Activated CD4-positive, alpha-beta T cell treated with anti-CD3 and anti-CD28 coated beads, Interleukin-2, amount 10 ng/mL, durations not matched to agents 7 days and 5 days (primary cell): ENCODE measurements around the gene EIF2B5. TPM values are rescaled to one million over a fixed set of nuclear protein-coding genes. Genes with fewer than 3 reads are reported as not detected.

Experiments used
- CTCF ChIA-PET: fragments of 350-600 bp; sonication (Branson Sonifier 250); formaldehyde crosslinking; loops from one replicate; lab custom pipeline; 2021; ENCODE audit warnings: antibody characterized with exemption; lab: Charles Lee
- POLR2A ChIA-PET: fragments of 350-600 bp; sonication (Branson Sonifier 250); formaldehyde crosslinking; loops from one replicate; lab custom pipeline; 2021; ENCODE audit warnings: antibody characterized with exemption; lab: Charles Lee
- DNase-seq: peaks from one replicate; pipeline ENCODE4 v3.0.0-alpha.2; 2020
- H3K27ac Mint-ChIP-seq: one replicate; pipeline ENCODE4 v1.8.0; 2021; ENCODE audit warnings: mild to moderate bottlenecking, moderate library complexity, mixed read lengths
- H3K27me3 Mint-ChIP-seq: one replicate; pipeline ENCODE4 v1.8.0; 2021; ENCODE audit warnings: mixed read lengths
- H3K36me3 Mint-ChIP-seq: one replicate; pipeline ENCODE4 v1.8.0; 2021; ENCODE audit warnings: low read depth, mixed read lengths
- H3K4me1 Mint-ChIP-seq: one replicate; pipeline ENCODE4 v1.8.0; 2021; ENCODE audit warnings: mixed read lengths
- H3K4me3 Mint-ChIP-seq: one replicate; pipeline ENCODE4 v1.8.0; 2021; ENCODE audit warnings: mild to moderate bottlenecking, moderate library complexity, mixed read lengths
- H3K9me3 Mint-ChIP-seq: one replicate; pipeline ENCODE4 v1.8.0; 2021; ENCODE audit warnings: mixed read lengths
- total RNA-seq, 2 experiments: library from RNA; stranded (reverse); gene quantifications; one replicate each; pipeline ENCODE4 v1.2.3, GENCODE V29; 2021

The EIF2B5 gene
- total RNA-seq, 2 experiments from 2014 or later, result 53.0 to 60.0 TPM

- H3K27ac Mint-ChIP-seq, result peak overlapping the region; percentile 13
- no peak overlapping the region for H3K4me3 Mint-ChIP-seq
- H3K27me3 Mint-ChIP-seq, result no peaks in the 10 kb centered on the region
- CTCF ChIA-PET, result interaction anchor here (0.9 kb wide), 1 partner anchor 80 kb away, joined by 3 read pairs; no protein-coding TSS in a partner anchor
- no peaks in the 10 kb centered on the region for H3K9me3 Mint-ChIP-seq
- no peak for DNase-seq
- POLR2A ChIA-PET, result no interaction called here
- H3K36me3 Mint-ChIP-seq, result peaks cover 27% of the 10 kb centered on the region
- peaks cover 4% of the 10 kb centered on the region for H3K4me1 Mint-ChIP-seq
Measured at GRCh38 chr3:184167786-184168185, 32.6 kb downstream of the EIF2B5 start.

GRCh38 chr3:184168363-184169120, 33.4 kb downstream of the EIF2B5 start:
- Mint-ChIP-seq H3K27ac (no peak overlapping the region), H3K9me3 (no peaks in the 10 kb centered on the region), H3K36me3 (peaks cover 27% of the 10 kb centered on the region), H3K4me3 (no peak overlapping the region), H3K27me3 (no peaks in the 10 kb centered on the region), H3K4me1 (peaks cover 4% of the 10 kb centered on the region)
- ChIA-PET CTCF (interaction anchor here (0.6 to 1.3 kb wide), 3 partner anchors 43 to 81 kb away, joined by 3 to 4 read pairs (median 4); partner anchors contain the start of gene EEF1AKMT4), POLR2A (no interaction called here)
- DNase-seq, result no peak

GRCh38 chr3:184169896-184170875, 35.0 kb downstream of the EIF2B5 start:
- ChIA-PET POLR2A (no interaction called here), CTCF (interaction anchor here (0.5 to 1.2 kb wide), 3 partner anchors 11 to 150 kb away, joined by 3 to 5 read pairs (median 4); no protein-coding TSS in a partner anchor)
- peaks cover 12% of the 10 kb centered on the region for H3K4me1 Mint-ChIP-seq
- H3K36me3 Mint-ChIP-seq, result peaks cover 21% of the 10 kb centered on the region
- no peak overlapping the region for H3K27ac Mint-ChIP-seq
- no peak for DNase-seq
- no peaks in the 10 kb centered on the region for H3K9me3 Mint-ChIP-seq
- H3K27me3 Mint-ChIP-seq, result no peaks in the 10 kb centered on the region
- H3K4me3 Mint-ChIP-seq, result no peak overlapping the region

GRCh38 chr3:184171562-184171961, 36.4 kb downstream of the EIF2B5 start:
- CTCF ChIA-PET, result interaction anchor here (0.7 to 1.2 kb wide), 2 partner anchors 13 to 25 kb away, joined by 3 to 4 read pairs; no protein-coding TSS in a partner anchor
- Mint-ChIP-seq H3K9me3 (no peaks in the 10 kb centered on the region), H3K36me3 (peaks cover 15% of the 10 kb centered on the region), H3K4me1 (peaks cover 25% of the 10 kb centered on the region), H3K4me3 (no peak overlapping the region), H3K27me3 (no peaks in the 10 kb centered on the region), H3K27ac (peak overlapping the region; percentile 54)
- POLR2A ChIA-PET, result no interaction called here
- DNase-seq, result no peak

- Mint-ChIP-seq H3K4me3 (no peak overlapping the region), H3K27ac (no peak overlapping the region), H3K9me3 (no peaks in the 10 kb centered on the region), H3K27me3 (no peaks in the 10 kb centered on the region), H3K4me1 (peaks cover 34% of the 10 kb centered on the region), H3K36me3 (peaks cover 13% of the 10 kb centered on the region)
- DNase-seq, result no peak
- ChIA-PET CTCF (interaction anchor here (0.6 to 3.6 kb wide), 4 partner anchors 9 to 21 kb away, joined by 3 to 22 read pairs (median 4); partner anchors contain the start of gene ABCF3), POLR2A (no interaction called here)
Measured at GRCh38 chr3:184172681-184173373, 37.7 kb downstream of the EIF2B5 start.

- Mint-ChIP-seq H3K9me3 (no peaks in the 10 kb centered on the region), H3K27me3 (no peaks in the 10 kb centered on the region), H3K4me1 (peaks cover 39% of the 10 kb centered on the region), H3K27ac (no peak overlapping the region), H3K36me3 (peaks cover 19% of the 10 kb centered on the region), H3K4me3 (no peak overlapping the region)
- CTCF ChIA-PET, result interaction anchor here (0.6 to 3.6 kb wide), 4 partner anchors 10 to 21 kb away, joined by 3 to 22 read pairs (median 4); partner anchors contain the start of gene ABCF3
- no peak for DNase-seq
- POLR2A ChIA-PET, result no interaction called here
Measured at GRCh38 chr3:184173374-184173722, 38.2 kb downstream of the EIF2B5 start.

- H3K27me3 Mint-ChIP-seq, result no peaks in the 10 kb centered on the region
- peaks cover 25% of the 10 kb centered on the region for H3K36me3 Mint-ChIP-seq
- DNase-seq, result no peak
- POLR2A ChIA-PET, result no interaction called here
- H3K27ac Mint-ChIP-seq, result peak overlapping the region; percentile 84
- peaks cover 39% of the 10 kb centered on the region for H3K4me1 Mint-ChIP-seq
- CTCF ChIA-PET, result interaction anchor here (2.4 to 3.6 kb wide), 2 partner anchors 10 to 11 kb away, joined by 5 to 22 read pairs; partner anchors contain the start of gene ABCF3
- no peaks in the 10 kb centered on the region for H3K9me3 Mint-ChIP-seq
- peak overlapping the region; percentile 91 for H3K4me3 Mint-ChIP-seq
Measured at GRCh38 chr3:184174284-184174645, 39.1 kb downstream of the EIF2B5 start.

- Mint-ChIP-seq H3K36me3 (peaks cover 30% of the 10 kb centered on the region), H3K4me1 (peaks cover 39% of the 10 kb centered on the region), H3K4me3 (peak within 1 kb of the TSS; percentile 91), H3K27ac (peak within 1 kb of the TSS; percentile 88), H3K9me3 (no peaks in the 10 kb centered on the region), H3K27me3 (no peaks in the 10 kb centered on the region)
- ChIA-PET CTCF (interaction anchor here (0.6 to 3.6 kb wide), 3 partner anchors 9 to 583 kb away, joined by 3 to 22 read pairs (median 5); partner anchors contain the start of gene ABCF3), POLR2A (interaction anchor here (0.6 kb wide), 1 partner anchor 11 kb away, joined by 3 read pairs; the partner anchor contains the start of gene ABCF3)
- DNase-seq, result peak; percentile 98
Measured at GRCh38 chr3:184174646-184175492, 39.7 kb downstream of the EIF2B5 start, which contains the start of gene AP2M1. TSS of gene AP2M1 (plus strand) at chr3:184174855. CDS start at chr3:184176994, 2,139 bp downstream.

GRCh38 chr3:184175506-184175905, 40.3 kb downstream of the EIF2B5 start:
- H3K27ac Mint-ChIP-seq, result peak overlapping the region; percentile 88
- POLR2A ChIA-PET, result interaction anchor here (0.6 kb wide), 1 partner anchor 10 kb away, joined by 3 read pairs; the partner anchor contains the start of gene ABCF3
- no peaks in the 10 kb centered on the region for H3K27me3 Mint-ChIP-seq
- CTCF ChIA-PET, result interaction anchor here (0.6 to 3.6 kb wide), 2 partner anchors 9 to 582 kb away, joined by 3 to 22 read pairs; partner anchors contain the start of gene ABCF3
- peaks cover 36% of the 10 kb centered on the region for H3K36me3 Mint-ChIP-seq
- no peak for DNase-seq
- H3K4me1 Mint-ChIP-seq, result peaks cover 39% of the 10 kb centered on the region
- peak overlapping the region; percentile 91 for H3K4me3 Mint-ChIP-seq
- H3K9me3 Mint-ChIP-seq, result no peaks in the 10 kb centered on the region

- H3K4me1 Mint-ChIP-seq, result peaks cover 39% of the 10 kb centered on the region
- ChIA-PET POLR2A (no interaction called here), CTCF (interaction anchor here (1.0 kb wide), 1 partner anchor 43 kb away, joined by 3 read pairs; no protein-coding TSS in a partner anchor)
- H3K4me3 Mint-ChIP-seq, result peak overlapping the region; percentile 91
- H3K27ac Mint-ChIP-seq, result peak overlapping the region; percentile 88
- H3K9me3 Mint-ChIP-seq, result no peaks in the 10 kb centered on the region
- peaks cover 40% of the 10 kb centered on the region for H3K36me3 Mint-ChIP-seq
- no peaks in the 10 kb centered on the region for H3K27me3 Mint-ChIP-seq
- no peak for DNase-seq
Measured at GRCh38 chr3:184175981-184176376, 40.8 kb downstream of the EIF2B5 start.
